Measurements from ENCODE around the gene IGFLR1. TPM values are rescaled to one million over a fixed set of nuclear protein-coding genes. Genes with fewer than 3 reads are reported as not detected.

Gene IGFLR1
- total and polyA plus RNA-seq, 2 of the 8 experiments (the other 6 are each of a cell fraction or from before 2014, with no cell fraction given) = 8.4 to 28.9 TPM

- no peak for TF ChIP-seq RNF2 (IDR thresholded peaks at IDR 0.05; ENCODE audit: borderline replicate concordance, low read depth, low read length, missing control alignments, poor library complexity, severe bottlenecking)
- TF ChIP-seq BRCA1 (IDR thresholded peaks at IDR 0.05; ENCODE audit: low read depth, low read length) = peak; percentile 79
- TF ChIP-seq TAF7 (optimal IDR thresholded peaks at IDR 0.05; ENCODE audit: borderline replicate concordance, low read depth, low read length) = no peak
- TF ChIP-seq KDM1A (IDR thresholded peaks at IDR 0.05; ENCODE audit: borderline replicate concordance, low read length) = no peak
- TF ChIP-seq CBX8 (IDR thresholded peaks at IDR 0.05; ENCODE audit: borderline replicate concordance, low read depth, low read length) = no peak
- no peak for TF ChIP-seq ATF2 (IDR thresholded peaks at IDR 0.05; ENCODE audit: low read length)
- TF ChIP-seq CHD2 (IDR thresholded peaks at IDR 0.05; ENCODE audit: low read length) = peak; percentile 96
- no peak for TF ChIP-seq HDAC6 (IDR thresholded peaks at IDR 0.05; ENCODE audit: low read depth, low read length)
- no peak for TF ChIP-seq EP300 (IDR thresholded peaks at IDR 0.05; ENCODE audit: borderline replicate concordance in 1 of 2, low read depth in 2 of 2, low read length in 2 of 2)
- peak; percentile 100 for TF ChIP-seq SP1 (IDR thresholded peaks at IDR 0.05; ENCODE audit: low read depth, low read length)
Measured at GRCh38 chr19:35748106-35749020, 6.1 kb upstream of the IGFLR1 start, which contains the start of gene LIN37 (continued).

All from H1 (cell line).